Colonic mucosa (tissue), 4 donors: ENCODE data around the gene CFAP46. TPM values are rescaled to one million over a fixed set of nuclear protein-coding genes. Genes with fewer than 3 reads are reported as not detected.
"Not testable (repeated sequence)": the region's sequence is repeated elsewhere in the genome, so short reads cannot be mapped to it uniquely, and the experiment has no call there.

Experiments used
- DNase-seq: peaks from one replicate; pipeline ENCODE4 v3.0.0-alpha.2; 2020
- H3K27ac ChIP-seq: fragments of 200-600 bp; one replicate; pipeline ENCODE4 v1.8.0; 2021
- H3K27me3 ChIP-seq: fragments of 200-600 bp; one replicate; pipeline ENCODE4 v1.8.0; 2021
- H3K36me3 ChIP-seq: fragments of 200-600 bp; one replicate; pipeline ENCODE4 v1.8.0; 2021
- H3K4me1 ChIP-seq: fragments of 200-600 bp; one replicate; pipeline ENCODE4 v1.8.0; 2021; ENCODE audit warnings: mild to moderate bottlenecking
- H3K4me3 ChIP-seq: fragments of 200-600 bp; one replicate; pipeline ENCODE4 v1.8.0; 2021
- H3K9ac ChIP-seq, 2 donors: one replicate each; pipeline ENCODE4 v1.7.0; 2013; ENCODE audit warnings: control low read depth in 2 of 2, low read depth in 2 of 2, low read length in 2 of 2
- H3K9me3 ChIP-seq: fragments of 200-600 bp; one replicate; pipeline ENCODE4 v1.8.0; 2021
- intact Hi-C: fragments of 100-400 bp; cut with DNase I; formaldehyde crosslinking; loops from one replicate; pipeline ENCODE4 v1.14.1; 2022
- total RNA-seq, 2 donors: library from RNA; stranded (reverse); fragmentation: NEBNext Ultra II Directional in 1 of 2; extraction: Animal tissue kit (Norgen Biotek cat#: 25700) in 1 of 2; gene quantifications; one replicate each; pipeline ENCODE4 v1.2.1, GENCODE V29; 2021
- TF ChIP-seq, protein P1 (sequence below): fragments of 200-600 bp; IDR thresholded peaks from one replicate; pipeline ENCODE4 v1.8.0; 2022; ENCODE audit warnings: antibody characterized with exemption, mild to moderate bottlenecking
- donor health status: healthy.
- donor health status: DM: no; HTN: no; CAD: no.
- donor health status: DM: no; HTN: no; CAD: no.

Gene CFAP46
- total RNA-seq, 2 donors from 2014 or later, result 0.13 TPM; not detected in 1

GRCh38 chr10:132959559-132959961 lies 17.2 kb upstream of the CFAP46 start:
- Histone ChIP-seq H3K27me3 (no peaks in the 10 kb centered on the region), H3K27ac (no peak overlapping the region), H3K4me1 (no peaks in the 10 kb centered on the region), H3K9me3 (no peaks in the 10 kb centered on the region), H3K36me3 (no peaks in the 10 kb centered on the region), H3K4me3 (no peak overlapping the region), H3K9ac (no peak overlapping the region)
- no peak for DNase-seq
- TF ChIP-seq, protein P1, sequence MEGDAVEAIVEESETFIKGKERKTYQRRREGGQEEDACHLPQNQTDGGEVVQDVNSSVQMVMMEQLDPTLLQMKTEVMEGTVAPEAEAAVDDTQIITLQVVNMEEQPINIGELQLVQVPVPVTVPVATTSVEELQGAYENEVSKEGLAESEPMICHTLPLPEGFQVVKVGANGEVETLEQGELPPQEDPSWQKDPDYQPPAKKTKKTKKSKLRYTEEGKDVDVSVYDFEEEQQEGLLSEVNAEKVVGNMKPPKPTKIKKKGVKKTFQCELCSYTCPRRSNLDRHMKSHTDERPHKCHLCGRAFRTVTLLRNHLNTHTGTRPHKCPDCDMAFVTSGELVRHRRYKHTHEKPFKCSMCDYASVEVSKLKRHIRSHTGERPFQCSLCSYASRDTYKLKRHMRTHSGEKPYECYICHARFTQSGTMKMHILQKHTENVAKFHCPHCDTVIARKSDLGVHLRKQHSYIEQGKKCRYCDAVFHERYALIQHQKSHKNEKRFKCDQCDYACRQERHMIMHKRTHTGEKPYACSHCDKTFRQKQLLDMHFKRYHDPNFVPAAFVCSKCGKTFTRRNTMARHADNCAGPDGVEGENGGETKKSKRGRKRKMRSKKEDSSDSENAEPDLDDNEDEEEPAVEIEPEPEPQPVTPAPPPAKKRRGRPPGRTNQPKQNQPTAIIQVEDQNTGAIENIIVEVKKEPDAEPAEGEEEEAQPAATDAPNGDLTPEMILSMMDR, result no peak
- intact Hi-C loops, result no loop called here

GRCh38 chr10:132958883-132959558 lies 16.7 kb upstream of the CFAP46 start:
- Histone ChIP-seq H3K27me3 (no peaks in the 10 kb centered on the region), H3K4me3 (no peak overlapping the region), H3K4me1 (no peaks in the 10 kb centered on the region), H3K9ac (no peak overlapping the region), H3K9me3 (no peaks in the 10 kb centered on the region), H3K36me3 (no peaks in the 10 kb centered on the region), H3K27ac (no peak overlapping the region)
- TF ChIP-seq, protein P1, result no peak
- intact Hi-C loops, result no loop called here
- no peak for DNase-seq

DNA sequence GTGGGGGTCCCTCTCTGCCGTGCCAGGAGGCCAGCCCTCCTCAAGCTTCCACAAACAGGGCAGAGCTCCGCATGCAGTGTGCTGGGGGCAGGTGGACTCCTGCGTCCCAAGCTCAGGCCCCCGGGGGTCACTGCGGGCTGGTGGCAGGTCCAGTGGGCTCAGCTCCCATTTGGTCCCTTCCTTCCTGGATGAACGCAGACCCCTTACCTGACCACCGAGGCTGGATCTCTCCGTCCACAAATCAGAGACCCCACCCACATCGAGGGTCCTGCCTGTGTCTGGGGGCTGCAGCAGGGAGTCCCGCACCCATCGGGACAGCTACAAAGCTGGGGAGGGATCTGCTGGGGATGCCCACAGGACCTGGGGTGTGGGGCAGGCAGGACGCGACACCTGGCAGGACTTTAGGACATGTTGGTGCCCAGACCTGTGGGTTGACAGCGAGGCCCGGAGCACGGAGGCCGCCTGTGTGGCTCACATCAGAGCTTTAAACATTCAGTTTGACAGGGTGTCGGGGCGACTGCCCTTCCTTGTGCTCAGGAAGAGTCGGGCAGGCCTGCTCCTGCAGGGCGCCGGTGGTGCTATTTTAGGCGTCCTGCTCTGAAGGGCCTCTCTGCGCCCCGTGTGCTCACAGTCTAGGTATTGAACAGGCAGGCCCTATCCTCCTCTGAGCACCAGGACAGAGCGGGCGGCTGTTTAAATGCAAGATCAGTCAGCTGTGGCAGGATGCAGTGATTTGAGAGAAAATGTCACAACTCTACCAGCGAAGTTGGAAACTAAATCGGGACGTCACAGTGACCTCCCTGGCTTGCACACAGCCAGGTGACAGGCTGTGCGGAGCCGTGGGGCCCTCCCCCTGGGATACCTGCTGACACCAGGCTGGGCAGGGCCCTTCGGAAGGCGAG lies 15.9 kb upstream of the CFAP46 start:
- no peaks in the 10 kb centered on the region for H3K4me1 ChIP-seq
- no peaks in the 10 kb centered on the region for H3K36me3 ChIP-seq
- no peaks in the 10 kb centered on the region for H3K27me3 ChIP-seq
- intact Hi-C loops, result no loop called here
- no peak overlapping the region for H3K27ac ChIP-seq
- no peak overlapping the region for H3K9ac ChIP-seq
- no peak overlapping the region for H3K4me3 ChIP-seq
- DNase-seq, result no peak
- TF ChIP-seq, protein P1, result no peak
- H3K9me3 ChIP-seq, result no peaks in the 10 kb centered on the region

DNA sequence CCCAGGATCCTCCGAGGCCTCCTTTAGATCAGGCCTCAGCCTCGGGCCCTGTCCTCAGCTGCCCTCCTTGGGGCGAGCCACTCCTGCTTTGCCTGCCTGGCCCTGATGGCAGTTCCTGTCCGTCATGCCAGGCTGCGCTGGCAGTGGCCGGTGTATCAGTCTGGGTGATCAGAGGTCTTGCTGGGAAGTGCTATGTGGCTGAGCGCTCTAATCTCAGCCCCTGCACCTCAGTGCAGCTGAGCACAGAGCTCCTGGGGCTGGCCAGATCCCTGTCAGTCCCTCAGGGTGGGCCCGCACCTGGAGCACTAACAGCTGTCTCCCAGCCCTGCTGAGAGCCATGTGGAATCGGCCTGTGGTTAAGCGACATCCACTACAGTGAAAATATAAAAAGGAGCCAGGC lies 14.8 kb upstream of the CFAP46 start:
- Histone ChIP-seq H3K9me3 (no peaks in the 10 kb centered on the region), H3K4me3 (no peak overlapping the region), H3K27me3 (no peaks in the 10 kb centered on the region), H3K27ac (no peak overlapping the region), H3K36me3 (no peaks in the 10 kb centered on the region), H3K4me1 (no peaks in the 10 kb centered on the region), H3K9ac (no peak overlapping the region)
- intact Hi-C loops, result no loop called here
- TF ChIP-seq, protein P1, result no peak
- no peak for DNase-seq

- H3K4me3 ChIP-seq, intact Hi-C loops, H3K4me1 ChIP-seq: not testable (repeated sequence)
Observed at GRCh38 chr10:132956259-132956658, 13.9 kb upstream of the CFAP46 start.

DNA sequence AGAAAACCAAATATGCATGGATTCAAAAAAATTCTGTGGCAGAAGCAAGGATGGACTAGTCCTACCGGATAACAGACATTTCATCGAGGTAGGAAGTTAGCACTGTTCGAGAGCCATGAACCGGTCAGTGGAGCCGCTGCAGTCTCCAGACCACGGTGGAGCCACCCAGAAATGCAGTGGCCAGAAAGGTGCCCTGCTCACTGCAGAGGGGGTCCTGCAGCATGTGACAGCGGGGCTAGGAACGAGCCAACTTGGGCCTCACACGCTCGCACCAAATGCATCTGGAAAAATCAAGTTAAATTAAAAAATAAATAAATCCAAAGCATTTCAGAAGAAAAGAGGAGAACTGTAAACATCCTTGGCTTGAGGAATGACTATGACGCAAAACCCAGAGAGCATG lies 13.1 kb upstream of the CFAP46 start:
- DNase-seq, result no peak
- Histone ChIP-seq H3K4me3 (no peak overlapping the region), H3K9me3 (no peaks in the 10 kb centered on the region), H3K9ac (no peak overlapping the region), H3K36me3 (no peaks in the 10 kb centered on the region), H3K4me1 (no peaks in the 10 kb centered on the region), H3K27ac (no peak overlapping the region), H3K27me3 (no peaks in the 10 kb centered on the region)
- TF ChIP-seq, protein P1, result no peak
- intact Hi-C loops, result no loop called here

More at GRCh38 chr10:132956259-132956658, 13.9 kb upstream of the CFAP46 start:
- not testable (repeated sequence) for H3K9ac ChIP-seq, H3K27me3 ChIP-seq, DNase-seq, H3K9me3 ChIP-seq, H3K27ac ChIP-seq, H3K36me3 ChIP-seq
